Thoracic aorta (tissue), 2 donors: ENCODE measurements around the gene REV3L. TPM values are rescaled to one million over a fixed set of nuclear protein-coding genes. Genes with fewer than 3 reads are reported as not detected.
"Not testable (repeated sequence)": the region's sequence is repeated elsewhere in the genome, so short reads cannot be mapped to it uniquely, and the experiment has no call there.

ENCODE experiments used
- ATAC-seq: fragments of 150-250 bp; one replicate; pipeline ENCODE4 v1.8.0; 2017; ENCODE audit warnings: low read depth; ENCODE audit not compliant: insufficient number of reproducible peaks, low FRiP score
- DNase-seq: peaks from one replicate; pipeline ENCODE4 v3.0.0-alpha.2; 2020; ENCODE audit warnings: low spot score
- H3K27ac ChIP-seq, 2 donors: fragments of 200-600 bp; sonication (generic); 1 replicate in 1 of 2; 2 replicates in 1 of 2; pipeline ENCODE4 v1.5.1; 2016; ENCODE audit warnings: mild to moderate bottlenecking in 2 of 2, moderate library complexity in 2 of 2
- H3K27me3 ChIP-seq: fragments of 200-600 bp; sonication (generic); replicated peaks from 2 replicates; pipeline ENCODE4 v1.6.0; 2016; ENCODE audit warnings: mild to moderate bottlenecking; ENCODE audit not compliant: insufficient read depth
- H3K36me3 ChIP-seq: fragments of 200-600 bp; sonication (generic); one replicate; pipeline ENCODE4 v1.5.1; 2016
- H3K4me1 ChIP-seq, 2 donors: fragments of 200-600 bp; sonication (generic); 1 replicate in 1 of 2; 2 replicates in 1 of 2; pipeline versions ENCODE4 v1.5.1 to v1.6.0; 2016; ENCODE audit warnings: low read depth in 2 of 2, mild to moderate bottlenecking in 1 of 2; ENCODE audit not compliant: control insufficient read depth in 1 of 2
- H3K4me3 ChIP-seq: fragments of 200-600 bp; sonication (generic); 2 replicates; pipeline ENCODE4 v1.5.1; 2016; ENCODE audit warnings: mild to moderate bottlenecking
- H3K9me3 ChIP-seq: fragments of 200-600 bp; sonication (generic); 2 replicates; pipeline ENCODE4 v1.5.1; 2016
- total RNA-seq, 2 donors: library from RNA; depleted of rRNA; stranded (reverse); fragments of >200 nt; gene quantifications; one replicate each; pipeline versions ENCODE4 v1.1.0 to v1.2.3, GENCODE V29; 2016
- TF ChIP-seq, protein P1 (sequence below): fragments of 200-600 bp; sonication (generic); IDR thresholded peaks from one replicate; pipeline ENCODE4 v1.5.1; 2019; ENCODE audit warnings: antibody characterized with exemption

Gene REV3L
- total RNA-seq, 2 donors from 2014 or later, result 25.6 to 59.8 TPM

DNA sequence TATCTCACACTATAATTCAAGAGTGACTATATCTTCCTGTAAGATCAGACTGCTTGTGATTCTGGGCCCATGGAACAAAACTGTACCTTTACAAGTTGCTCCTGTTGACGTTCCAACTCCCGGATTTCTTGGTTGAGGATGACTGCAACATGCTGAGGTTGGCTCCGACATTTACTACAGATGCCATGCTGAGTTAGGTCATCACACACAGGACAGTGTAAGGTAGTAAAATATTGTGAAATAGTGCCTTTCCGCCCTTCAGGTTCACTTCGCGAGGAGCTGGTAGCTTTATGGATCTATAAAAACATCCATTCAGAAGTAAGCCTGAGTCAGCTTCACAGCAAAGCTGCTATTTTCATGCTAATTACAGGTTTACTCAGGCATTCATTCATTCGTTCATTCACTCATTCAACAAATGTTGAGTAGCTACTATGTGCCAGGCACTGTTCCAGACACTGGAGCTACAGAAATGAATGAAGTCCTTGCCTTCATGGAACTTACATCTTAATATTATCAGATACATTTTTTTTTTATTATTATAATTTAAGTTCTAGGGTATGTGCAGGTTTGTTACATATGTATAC lies 175.7 kb downstream of the REV3L start:
- DNase-seq, result no peak
- no peak overlapping the region for H3K27ac ChIP-seq
- H3K36me3 ChIP-seq, result peaks cover 30% of the 10 kb centered on the region
- no peak for ATAC-seq
- H3K4me3 ChIP-seq, result no peak overlapping the region
- peaks cover 0 to 5% of the 10 kb centered on the region in 2 donors for H3K4me1 ChIP-seq
- no peaks in the 10 kb centered on the region for H3K9me3 ChIP-seq
- no peaks in the 10 kb centered on the region for H3K27me3 ChIP-seq
- TF ChIP-seq, protein P1, sequence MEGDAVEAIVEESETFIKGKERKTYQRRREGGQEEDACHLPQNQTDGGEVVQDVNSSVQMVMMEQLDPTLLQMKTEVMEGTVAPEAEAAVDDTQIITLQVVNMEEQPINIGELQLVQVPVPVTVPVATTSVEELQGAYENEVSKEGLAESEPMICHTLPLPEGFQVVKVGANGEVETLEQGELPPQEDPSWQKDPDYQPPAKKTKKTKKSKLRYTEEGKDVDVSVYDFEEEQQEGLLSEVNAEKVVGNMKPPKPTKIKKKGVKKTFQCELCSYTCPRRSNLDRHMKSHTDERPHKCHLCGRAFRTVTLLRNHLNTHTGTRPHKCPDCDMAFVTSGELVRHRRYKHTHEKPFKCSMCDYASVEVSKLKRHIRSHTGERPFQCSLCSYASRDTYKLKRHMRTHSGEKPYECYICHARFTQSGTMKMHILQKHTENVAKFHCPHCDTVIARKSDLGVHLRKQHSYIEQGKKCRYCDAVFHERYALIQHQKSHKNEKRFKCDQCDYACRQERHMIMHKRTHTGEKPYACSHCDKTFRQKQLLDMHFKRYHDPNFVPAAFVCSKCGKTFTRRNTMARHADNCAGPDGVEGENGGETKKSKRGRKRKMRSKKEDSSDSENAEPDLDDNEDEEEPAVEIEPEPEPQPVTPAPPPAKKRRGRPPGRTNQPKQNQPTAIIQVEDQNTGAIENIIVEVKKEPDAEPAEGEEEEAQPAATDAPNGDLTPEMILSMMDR, result no peak

DNA sequence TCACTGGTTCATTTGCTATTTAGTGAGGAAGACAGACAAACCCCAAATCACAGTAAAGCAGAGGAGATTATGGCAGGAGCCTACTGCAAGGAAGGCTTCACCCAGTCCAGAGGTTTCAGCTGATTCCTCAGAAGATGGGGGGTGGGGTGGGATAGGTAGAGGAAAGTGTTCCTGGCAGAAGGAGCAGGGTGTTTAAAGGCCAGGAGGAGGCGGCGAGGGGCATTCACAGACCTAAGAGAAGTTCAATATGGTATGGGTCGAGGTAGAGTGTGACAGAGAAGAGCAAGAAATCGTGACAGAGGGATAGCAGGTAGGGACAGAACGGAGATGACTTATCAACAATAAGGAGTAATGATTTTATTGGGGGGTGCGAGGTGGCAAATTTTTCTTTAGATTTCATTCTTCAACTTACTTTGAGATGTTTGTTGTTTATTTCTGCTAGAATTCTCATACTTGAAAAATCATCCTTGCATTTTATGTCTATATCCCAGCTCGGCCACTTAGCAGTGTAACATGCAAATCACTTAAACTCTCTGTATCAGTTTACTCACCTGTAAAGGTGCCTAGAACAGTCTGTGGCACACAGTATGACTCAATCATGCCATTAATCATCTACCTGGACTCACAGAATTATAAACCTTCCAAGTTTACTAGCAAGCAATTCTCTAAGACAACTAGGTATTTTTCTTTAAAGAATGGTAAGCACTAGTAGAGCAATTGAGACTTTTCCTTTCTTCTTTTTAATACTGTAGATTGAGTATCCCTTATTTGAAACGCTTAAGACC lies 176.7 kb downstream of the REV3L start:
- no peaks in the 10 kb centered on the region for H3K27me3 ChIP-seq
- peaks cover 0 to 11% of the 10 kb centered on the region in 2 donors for H3K4me1 ChIP-seq
- ATAC-seq (no peak), DNase-seq (no peak)
- TF ChIP-seq, protein P1, result no peak
- peaks cover 29% of the 10 kb centered on the region for H3K36me3 ChIP-seq
- no peak overlapping the region for H3K27ac ChIP-seq
- H3K9me3 ChIP-seq, result no peaks in the 10 kb centered on the region
- H3K4me3 ChIP-seq, result no peak overlapping the region

DNA sequence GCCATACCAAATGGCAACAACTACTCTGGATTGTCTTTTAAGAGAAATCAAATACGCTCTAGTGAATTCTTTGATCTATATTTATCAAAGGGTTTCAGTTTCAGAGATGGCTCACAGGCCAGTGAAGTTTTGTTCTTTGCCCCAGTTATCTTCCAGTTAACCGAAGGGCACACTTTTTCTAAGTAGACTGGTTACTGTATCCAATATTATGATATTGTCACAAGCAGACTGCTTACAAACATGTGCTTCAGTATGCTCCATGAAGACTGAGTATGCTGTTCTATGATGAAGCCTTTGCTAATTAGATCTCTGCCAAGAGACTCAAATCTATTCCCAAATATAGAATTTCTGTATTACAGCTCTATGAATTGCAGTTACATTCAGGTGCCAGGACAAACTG lies 181.1 kb downstream of the REV3L start:
- ATAC-seq, result no peak
- Histone ChIP-seq H3K4me3 (no peak overlapping the region), H3K36me3 (peaks cover 8% of the 10 kb centered on the region), H3K4me1 (peaks cover 0 to 11% of the 10 kb centered on the region in 2 donors), H3K9me3 (no peaks in the 10 kb centered on the region), H3K27ac (no peak overlapping the region), H3K27me3 (no peaks in the 10 kb centered on the region)
- no peak for DNase-seq
- TF ChIP-seq, protein P1, result no peak

DNA sequence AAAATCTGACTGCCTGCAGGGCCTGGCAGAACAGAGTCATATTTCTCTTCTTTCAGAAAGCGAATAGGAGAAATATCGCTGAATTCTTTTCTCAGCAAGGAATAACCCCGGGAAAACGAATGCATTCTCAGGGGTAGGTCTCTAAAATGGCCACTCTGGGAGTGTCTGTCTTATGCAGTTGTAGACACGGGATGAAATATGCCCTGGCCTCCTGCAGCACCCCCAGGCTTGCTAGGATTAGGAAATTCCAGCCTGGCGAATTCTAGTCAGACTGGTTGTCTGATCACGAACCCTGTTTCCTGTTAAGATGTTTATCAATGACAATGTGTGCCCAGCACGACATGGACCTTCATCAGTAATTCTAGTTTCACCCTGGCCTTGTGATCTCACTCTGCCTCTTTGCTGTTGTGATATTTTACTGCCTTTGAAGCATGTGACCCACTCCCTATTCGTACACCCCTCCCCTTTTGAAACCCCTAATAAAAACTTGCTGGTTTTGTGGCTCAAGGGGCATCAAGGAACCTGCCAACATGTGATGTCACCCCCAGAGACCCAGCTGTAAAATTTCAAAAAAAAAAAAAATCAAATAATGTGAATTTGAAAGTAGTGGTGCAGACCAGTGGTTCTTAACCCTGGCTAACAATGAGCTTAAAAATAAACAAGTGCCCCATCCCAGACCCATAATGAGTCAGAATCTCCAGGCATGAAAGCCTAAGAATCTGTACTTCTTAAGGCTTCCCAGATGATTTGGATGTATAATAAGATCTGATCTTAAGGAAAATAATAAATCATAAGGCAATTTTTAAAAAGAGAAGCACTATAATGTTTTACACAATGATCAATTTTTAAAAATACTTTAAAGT lies 181.8 kb downstream of the REV3L start:
- not testable (repeated sequence) for H3K4me3 ChIP-seq, H3K36me3 ChIP-seq, ATAC-seq, H3K9me3 ChIP-seq, DNase-seq, H3K27me3 ChIP-seq, H3K27ac ChIP-seq
- H3K4me1 ChIP-seq, result peaks cover 0 to 11% of the 10 kb centered on the region in 2 donors

DNA sequence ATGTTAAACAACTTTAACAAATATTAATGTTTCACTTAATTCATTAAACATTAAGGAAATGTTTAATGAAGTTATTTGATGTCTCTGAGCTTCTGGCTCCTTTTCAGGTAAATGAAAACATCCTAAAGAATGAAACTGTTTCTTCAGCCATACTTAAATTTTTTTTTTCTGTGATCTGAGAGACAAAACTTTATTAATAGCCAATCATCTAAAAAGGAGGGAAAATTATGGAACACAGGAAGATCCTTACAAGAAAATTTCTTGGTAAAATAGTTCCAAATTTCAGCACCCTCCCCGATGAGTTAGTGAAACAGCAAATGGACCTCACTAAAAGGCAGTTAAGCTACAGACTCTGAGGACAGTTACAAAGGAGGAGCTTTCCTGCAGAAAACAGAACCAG lies 185.2 kb downstream of the REV3L start:
- no peak for DNase-seq
- H3K4me1 ChIP-seq, result peaks cover 0 to 11% of the 10 kb centered on the region in 2 donors
- H3K36me3 ChIP-seq, result peaks cover 4% of the 10 kb centered on the region
- ATAC-seq, result no peak
- H3K27me3 ChIP-seq, result no peaks in the 10 kb centered on the region
- TF ChIP-seq, protein P1, result no peak
- H3K4me3 ChIP-seq, result no peak overlapping the region
- no peaks in the 10 kb centered on the region for H3K9me3 ChIP-seq
- no peak overlapping the region for H3K27ac ChIP-seq
